Measurements from ENCODE around the gene DND1.
"Not testable (repeated sequence)": the region's sequence is repeated elsewhere in the genome, so short reads cannot be mapped to it uniquely, and the experiment has no call there.

Gene DND1

DNA sequence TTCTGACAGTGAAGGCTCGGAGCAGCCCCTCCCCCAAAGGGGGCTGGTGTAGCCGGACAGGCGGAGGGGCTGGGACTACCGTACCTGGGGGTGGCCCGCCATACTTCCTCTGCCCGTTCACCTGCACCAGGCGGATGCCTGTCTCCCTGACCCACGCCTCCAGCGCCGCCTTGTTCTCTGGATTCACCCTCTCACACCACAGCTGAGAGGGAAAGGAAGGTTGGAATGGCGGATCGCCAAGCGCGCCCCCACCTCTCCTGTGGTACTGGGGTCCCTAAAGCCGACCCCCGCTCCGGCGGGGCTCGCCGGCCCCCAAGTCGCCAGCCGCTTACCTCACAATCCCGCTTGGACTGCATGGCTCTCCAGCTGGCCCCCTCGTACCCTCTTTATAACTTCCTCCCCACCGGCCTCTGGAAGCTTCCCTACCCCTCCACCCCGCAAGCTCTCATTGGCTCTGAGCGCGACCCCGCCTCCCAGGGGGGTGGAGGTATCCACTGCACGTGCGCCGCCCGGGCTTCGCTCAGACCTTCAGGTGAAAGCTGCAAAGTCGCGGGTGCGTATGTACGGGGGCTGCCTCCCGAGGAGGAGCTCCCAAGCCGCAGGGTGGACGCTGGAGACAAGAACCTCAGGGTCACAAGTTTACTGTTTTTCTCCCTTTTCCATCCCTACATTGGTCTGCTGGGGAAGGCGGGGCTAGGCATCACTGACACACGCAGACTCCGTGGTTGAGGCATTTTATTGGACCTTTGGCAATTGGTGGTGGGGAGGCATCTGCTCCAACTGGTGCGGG, at the start of gene DND1:
Gene DND1 (minus strand): TSS at position 390 of the 790 bp plus-strand sequence. CDS start 34 bp downstream, at position 356.
- DNase-seq, result no peak

DNA sequence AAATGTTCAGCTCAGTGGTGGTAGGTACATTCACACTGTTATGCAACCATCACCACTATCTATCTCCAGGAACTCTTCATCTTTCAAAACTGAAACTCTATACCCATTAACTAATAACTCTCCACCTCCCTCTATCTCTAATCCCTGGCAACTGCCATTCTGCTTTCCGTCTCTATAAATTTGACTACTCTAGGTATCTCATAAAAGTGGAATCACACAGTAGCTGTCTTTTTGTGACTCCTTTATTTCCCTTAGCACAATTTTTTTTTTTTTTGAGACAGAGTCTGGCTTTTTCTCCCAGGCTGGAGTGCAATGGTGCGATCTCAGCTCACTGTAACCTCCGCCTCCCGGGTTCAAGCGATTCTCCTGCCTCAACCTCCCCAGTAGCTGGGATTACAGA, 48.0 kb upstream of the DND1 start:
- DNase-seq, result not testable (repeated sequence)

DNA sequence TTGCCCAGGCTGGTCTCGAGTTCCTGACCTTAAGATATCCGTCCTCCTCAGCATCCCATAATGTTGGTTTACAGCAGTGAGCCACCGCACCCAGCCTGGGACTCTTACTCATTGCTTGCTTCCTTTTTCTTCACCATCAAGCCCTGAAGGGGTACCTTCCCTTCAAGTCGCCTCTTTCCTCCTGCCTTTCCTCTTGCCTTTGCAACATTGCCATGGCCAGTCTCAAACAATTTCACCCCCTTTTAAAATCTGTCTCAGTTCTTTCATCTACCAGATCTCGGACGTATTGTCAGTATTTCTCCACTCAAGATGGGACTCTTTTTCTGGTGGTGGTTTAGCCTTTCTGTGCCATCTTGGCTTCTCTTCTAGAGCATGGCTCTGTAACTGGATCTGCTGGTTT, 47.4 kb upstream of the DND1 start:
- DNase-seq, result not testable (repeated sequence)

DNA sequence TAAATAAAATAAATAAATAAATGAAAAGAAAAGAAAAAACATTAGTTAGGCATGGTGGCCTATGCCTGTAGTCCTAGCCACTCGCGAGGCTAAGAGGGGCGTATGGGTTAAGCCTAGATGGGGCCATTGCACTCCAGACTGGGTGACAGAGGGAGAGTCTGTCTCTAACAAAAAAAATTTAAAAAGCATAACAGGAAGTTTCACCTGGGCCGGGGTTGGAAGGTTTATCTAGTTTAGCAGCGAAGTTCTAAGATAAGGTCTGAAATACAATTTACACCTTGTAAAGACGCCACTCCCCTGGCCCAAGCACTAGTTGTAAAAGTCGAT, 44.9 kb upstream of the DND1 start:
- no peak for DNase-seq

DNA sequence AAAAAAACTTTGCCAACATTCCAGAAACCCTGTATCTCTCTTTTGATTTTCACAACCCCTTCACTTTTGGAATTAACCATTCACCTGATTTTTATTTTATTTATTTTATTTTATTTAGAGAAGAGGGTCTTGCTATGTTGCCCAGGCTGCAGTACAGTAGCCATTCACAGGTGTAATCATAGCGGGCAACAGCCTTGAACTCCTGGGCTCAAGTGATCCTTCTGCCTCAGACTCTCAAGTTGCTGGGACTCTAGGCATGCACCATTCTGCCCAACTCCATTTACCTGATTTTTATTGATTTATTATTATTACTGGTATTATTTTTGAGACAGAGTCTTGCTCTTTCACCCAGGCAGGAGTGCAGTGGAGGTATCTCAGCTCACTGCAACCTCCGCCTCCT, 42.9 kb upstream of the DND1 start:
- not testable (repeated sequence) for DNase-seq

DNA sequence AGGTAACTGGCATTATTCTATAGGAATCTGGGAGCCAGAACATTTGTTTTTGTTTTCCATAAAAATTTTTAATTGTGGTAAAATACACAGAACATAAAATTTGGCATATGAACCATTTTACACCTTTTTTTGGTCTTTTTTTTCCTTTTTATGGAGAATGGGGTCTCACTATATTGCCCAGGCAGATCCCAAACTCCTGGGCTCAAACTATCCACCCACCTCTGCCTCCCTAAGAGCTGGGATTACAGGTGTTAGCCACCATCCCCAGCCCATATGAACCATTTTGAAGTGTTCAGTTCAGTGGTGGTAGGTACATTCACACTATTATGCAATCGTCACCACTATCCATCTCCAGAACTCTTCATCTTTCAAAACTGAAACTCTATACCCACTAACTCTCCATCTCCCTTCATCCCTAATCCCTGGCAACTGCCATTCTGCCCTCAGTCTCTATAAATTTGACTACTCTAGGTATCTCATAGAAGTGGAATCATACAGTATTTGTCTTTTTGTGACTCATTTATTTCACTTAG, 40.3 kb upstream of the DND1 start:
- DNase-seq, result no peak

DNA sequence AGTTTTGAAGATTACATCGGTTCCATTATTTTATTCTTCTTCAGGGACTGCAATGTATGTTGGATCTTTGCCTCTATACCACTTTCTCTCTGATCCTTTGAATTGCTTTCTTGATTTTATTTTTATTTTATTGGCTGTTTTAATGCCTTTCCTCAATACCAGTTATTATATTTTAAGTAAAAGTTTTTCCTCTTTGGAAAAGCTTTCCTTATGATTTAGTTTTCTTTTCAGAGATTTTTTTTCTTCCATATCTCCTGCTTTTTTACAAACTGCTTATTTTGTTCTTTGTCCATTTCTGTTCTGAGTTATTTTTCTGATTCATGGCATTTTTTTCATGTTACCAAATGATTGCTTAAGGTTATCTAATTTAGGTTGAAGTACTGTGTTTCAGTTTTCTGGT, 38.4 kb upstream of the DND1 start:
- DNase-seq, result no peak

DNA sequence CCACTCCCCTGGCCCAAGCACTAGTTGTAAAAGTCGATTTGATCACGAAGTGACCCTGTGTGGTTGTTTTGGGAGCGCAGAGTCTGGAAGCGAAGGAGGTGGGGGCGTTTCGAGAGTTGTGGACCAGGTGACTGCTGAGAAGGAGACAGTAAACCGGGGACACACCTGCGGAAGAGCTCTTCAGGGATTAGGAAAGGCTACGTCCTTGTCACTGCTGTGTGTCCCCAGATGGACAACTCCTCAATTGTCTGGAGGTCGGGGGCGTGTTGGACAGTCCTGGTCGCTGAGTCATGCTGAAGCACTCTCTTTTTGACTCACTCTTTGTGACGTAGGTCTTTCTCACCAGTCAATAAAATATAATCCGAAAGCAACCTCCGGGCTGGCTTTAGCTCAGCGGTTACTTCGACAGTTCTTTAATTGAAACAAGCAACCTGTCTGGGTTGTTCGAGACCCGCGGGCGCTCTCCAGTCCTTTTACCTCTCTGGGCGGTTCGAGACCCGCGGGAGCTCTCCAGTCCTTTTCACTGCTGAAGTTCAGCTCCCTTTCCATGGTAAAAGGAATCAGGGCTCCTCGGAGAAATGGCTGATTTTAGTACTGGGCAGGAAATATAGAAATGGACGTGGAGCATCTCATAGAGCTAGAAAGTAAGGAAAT, 37.6 kb upstream of the DND1 start:
- peak; percentile 78 for DNase-seq

DNA sequence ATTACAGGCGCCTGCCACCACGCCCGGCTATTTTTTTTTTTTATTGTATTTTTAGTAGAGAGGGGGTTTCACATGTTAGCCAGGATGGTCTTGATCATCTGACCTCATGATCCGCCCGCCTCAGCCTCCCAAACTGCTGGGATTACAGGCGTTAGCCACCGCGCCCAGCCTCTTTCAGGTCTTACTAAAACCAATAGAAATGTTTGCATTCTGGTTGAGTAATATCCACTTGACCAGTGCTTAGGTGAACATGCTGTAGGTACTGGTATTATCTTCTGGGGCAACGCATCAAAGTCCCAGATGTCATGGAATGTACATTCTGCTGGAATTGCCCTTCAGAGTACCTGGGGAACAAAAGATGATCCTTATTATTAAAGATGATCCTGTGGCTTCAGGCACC, 35.4 kb upstream of the DND1 start:
- not testable (repeated sequence) for DNase-seq

DNA sequence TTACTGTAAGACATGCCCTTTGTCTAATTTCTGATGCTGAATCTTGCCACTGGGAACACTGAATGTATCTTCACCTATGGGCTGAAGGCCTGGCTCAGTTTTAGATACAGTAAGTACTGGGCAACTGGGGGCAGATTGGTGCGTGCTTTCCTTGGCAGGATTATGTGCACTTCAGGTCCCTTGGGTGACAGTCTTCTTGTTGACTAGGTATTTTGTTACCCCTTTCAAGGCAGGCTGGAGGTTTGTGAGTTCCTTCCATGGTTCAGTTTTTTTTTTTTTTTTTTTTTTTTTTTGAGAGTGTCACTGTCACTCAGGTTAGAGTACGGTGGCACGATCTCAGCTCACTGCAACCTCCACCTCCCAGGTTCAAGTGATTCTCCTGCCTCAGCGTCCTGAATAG, 34.4 kb upstream of the DND1 start:
- no peak for DNase-seq

DNA sequence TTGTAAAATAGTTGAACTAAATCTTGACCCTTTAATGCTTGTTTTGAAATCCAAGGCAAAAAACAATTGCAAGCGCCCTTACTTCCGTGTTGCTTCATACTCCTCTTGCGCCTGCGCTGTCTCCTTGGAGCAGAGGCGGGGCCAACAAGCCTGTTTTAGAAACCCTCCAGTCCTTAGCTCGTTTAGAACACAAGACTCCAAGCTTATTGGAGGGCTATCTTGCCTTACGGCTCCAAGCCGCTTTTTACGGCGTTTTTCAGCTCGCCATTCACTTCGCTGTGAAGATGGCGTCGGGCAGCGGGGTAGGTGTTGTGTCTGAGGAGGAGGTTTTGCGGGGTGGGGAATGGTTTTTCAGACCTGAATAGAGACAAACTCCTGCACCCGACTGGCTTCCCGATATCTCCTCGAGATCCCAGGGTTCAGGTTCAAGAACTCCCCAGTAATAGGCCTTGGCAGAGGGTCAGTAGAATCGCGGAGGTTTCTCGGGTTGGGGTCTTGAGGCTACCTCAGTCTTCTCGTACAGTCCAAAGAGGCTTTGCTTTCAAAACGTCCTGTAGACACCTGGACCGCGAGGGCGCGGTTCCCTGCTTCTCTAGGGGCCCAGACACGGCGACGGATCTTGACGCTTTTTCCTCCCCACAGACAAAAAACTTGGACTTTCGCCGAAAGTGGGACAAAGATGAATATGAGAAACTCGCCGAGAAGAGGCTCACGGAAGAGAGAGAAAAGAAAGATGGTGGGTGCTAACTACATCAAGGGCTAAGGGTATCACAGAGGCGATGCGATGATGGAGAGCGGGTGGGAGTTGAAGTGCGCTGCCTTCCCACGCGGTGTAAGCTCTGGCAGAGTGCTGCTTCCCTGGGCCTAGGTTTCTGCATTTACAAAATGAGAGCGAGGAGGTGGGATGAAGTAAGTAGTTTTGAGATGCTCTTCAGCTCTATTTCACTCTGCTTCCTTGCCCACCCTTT, 27.1 kb upstream of the DND1 start, which contains the start of gene ZMAT2:
Gene ZMAT2 (plus strand): TSS at position 271 of the 968 bp plus-strand sequence. CDS start 14 bp downstream, at position 285.
- peak; percentile 81 for DNase-seq

DNA sequence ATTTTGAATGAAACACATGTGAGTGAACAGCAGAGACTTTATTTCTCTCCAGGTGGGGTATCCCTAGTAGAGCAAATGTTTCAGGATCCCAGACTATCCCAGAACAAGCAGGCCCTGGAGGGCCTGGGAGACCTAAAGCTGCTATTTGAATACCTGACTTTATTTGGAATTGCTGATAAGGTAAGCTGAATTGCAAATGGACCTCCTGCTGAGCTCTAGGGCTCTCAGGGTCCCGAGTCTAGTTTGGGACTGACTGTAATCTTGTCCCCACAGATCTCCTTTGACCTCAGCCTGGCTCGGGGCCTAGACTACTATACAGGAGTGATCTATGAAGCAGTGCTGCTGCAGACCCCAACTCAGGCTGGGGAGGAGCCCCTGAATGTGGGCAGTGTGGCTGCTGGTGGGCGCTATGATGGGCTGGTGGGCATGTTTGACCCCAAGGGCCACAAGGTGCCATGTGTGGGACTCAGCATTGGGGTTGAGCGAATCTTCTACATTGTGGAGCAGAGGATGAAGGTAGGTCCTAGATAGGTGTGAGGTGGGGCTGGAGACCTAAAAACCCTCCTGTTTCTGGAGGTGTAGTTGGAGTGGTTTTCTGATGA, 23.6 kb upstream of the DND1 start:
- no peak for DNase-seq

DNA sequence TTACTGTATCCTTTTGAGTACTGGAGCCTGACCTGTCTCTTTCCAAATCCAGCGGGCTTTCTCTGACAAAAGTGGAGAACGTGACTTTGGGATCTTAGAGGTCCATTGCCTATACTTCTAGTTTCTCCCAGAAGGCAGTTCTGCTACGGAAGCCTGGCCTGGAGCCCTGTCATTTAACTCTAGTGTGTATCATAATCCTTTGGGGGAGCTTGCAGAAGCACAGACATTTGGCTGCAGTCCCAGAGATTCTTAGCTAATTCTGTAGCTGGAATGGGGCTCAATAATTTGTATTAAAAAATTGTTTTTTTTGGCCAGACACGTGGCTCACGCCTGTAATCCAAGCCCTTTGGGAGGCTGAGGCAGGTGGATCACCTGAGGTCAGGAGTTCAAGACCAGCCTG, 20.9 kb upstream of the DND1 start:
- no peak for DNase-seq

DNA sequence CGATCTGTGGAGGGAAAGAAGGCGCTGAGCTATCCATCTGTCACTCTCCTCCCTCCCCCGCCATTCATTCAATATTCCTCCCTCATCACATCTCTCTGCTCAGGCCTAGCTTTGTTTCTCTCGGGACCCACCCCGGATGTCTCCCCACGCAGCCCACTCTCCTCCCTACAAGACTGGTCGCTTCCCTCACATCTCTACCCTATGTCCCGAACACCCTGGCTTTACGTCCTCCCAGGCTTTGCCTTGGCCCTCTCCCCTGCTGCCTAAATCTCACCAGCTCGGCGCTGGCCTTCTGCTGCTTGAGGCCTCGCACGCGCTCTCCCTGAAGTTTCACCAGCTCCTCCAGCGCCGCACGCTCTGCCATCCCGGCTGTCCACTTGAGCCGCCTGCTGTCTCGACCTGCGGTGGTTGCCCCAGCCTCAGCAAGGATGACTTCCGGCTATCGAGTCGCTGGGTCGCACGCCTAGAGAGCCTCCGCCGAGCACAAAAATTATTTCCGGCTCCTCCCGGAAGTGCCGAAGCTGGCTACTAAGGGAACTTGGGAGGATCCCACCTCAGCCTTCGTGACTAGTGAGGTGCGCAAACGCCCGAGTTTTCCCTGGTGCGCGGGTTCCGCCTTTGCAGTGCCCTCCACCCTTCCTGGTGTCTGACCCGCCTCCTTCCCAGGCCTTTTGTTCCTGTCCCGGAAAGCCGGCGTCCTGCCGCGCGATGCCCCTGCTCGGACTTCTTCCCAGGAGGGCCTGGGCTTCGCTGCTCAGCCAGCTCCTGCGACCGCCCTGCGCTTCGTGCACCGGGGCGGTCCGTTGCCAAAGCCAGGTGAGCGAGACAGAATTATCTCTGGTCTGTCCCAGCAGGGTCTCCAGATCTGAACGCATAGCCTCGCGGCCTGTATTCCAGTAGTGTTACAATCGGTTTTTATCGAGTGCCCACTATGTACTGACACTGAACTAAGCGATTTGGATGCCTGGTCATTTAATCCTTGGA, 17.9 kb upstream of the DND1 start, which contains the start of the genes HARS1 and HARS2:
Gene HARS1 (minus strand): TSS at position 430 of the 984 bp plus-strand sequence. CDS start 66 bp downstream, at position 364.
Gene HARS2 (plus strand): TSS at position 515 of the 984 bp plus-strand sequence. CDS start 194 bp downstream, at position 709.
- DNase-seq, result peak; percentile 65

DNA sequence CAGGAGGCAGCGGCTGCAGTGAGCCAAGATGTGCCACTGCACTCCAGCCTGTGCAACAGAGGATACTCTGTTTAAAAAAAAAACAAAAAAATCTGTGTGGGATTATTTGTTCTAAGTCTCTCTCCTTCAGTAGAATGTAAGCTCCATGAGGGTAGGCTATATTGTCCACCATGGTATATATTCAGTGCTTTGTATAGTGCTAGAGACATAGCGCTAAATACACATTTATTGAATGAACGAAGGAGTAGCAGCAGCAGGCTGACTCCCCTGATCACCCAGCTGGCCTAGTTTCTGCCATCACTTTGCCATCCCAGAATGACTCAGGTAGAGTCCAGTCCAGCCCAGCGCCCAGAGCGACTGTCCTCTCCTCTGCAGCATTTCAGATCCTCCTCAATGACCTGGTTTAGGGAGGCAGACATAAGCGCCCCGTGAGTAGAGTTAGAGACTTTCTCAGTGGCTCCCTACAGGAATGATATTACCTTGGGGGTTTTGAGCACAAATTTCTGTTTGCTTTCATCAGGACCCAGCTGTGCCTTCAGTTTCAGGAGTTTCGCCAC, 17.1 kb upstream of the DND1 start:
- DNase-seq, result no peak

DNA sequence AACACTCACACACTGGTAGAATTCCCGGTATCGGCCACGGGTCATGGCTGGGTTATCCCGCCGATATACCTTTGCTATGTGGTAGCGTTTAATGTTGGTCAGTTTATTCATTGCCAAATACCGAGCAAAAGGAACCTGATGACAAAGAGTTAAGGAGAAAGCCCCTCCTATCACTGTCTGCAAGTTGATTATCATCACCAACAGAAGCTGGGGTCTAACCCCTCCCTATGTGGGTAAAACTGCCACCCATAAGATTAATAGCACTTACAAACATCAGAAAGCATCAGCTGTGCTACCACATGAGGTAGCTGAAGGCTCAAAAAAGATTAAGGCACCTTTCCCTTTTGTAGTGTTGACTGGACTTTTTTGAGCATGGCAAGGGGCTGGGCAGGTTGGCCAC, 5.6 kb upstream of the DND1 start:
- DNase-seq, result no peak

DNA sequence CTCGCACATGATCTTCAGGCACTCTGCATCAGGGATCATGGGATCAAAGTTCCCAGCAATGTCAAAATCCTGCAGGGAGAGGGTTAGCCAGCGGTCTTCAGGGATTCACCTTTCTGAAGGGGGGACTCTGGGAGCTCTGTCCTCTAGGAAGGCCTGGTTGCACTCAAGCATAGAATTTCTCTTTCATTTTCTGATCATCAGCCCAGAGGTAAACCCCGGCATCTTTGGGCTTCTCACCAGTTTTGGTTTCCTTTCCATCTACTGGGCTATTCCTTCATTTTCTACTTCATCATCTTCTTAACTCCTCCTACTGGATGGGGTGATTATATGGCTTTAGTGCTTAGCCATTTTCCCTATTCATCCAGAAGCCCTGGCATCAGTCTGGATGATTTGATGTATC, 4.6 kb upstream of the DND1 start:
- DNase-seq, result no peak

DNA sequence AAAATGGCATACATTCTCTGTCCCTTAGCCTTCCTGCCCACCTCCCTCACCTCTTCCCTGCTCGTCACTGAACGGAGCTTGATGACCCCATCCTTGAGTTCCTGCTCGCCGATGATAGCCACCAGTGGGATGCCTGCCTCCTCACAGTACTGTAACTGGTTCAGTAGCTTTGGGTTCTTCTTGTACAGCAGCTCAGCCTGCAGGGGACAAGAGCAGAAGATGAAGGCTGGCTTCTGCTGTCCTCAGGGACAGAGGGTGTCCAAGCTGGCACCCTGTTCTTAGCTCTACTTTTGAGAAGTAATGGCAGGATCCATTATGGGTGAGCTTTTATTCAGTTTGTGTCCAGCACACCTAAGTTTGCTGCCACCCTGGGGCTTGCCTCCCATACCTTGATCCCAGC, 1.3 kb upstream of the DND1 start:
- no peak for DNase-seq

DNA sequence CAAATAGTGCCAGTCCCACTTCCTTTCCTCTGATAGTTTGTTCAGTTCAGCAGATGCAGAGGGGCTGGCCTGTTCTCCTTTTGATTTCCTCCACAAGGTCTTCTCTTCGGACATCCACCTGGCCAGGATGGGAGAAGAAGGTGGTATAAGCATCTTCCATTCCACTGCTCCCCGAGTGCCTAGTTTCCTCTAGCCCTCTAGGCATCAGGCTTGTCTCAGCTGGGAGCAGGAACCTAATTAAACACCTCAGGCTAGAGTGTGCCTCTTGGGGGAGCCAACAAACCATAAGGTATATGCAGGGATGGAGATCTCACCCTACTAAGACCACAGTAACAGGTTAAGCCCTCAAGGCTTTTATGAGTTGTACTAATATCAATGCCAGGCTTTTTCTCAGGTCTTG, 835 bp upstream of the DND1 start:
- DNase-seq, result no peak

DNA sequence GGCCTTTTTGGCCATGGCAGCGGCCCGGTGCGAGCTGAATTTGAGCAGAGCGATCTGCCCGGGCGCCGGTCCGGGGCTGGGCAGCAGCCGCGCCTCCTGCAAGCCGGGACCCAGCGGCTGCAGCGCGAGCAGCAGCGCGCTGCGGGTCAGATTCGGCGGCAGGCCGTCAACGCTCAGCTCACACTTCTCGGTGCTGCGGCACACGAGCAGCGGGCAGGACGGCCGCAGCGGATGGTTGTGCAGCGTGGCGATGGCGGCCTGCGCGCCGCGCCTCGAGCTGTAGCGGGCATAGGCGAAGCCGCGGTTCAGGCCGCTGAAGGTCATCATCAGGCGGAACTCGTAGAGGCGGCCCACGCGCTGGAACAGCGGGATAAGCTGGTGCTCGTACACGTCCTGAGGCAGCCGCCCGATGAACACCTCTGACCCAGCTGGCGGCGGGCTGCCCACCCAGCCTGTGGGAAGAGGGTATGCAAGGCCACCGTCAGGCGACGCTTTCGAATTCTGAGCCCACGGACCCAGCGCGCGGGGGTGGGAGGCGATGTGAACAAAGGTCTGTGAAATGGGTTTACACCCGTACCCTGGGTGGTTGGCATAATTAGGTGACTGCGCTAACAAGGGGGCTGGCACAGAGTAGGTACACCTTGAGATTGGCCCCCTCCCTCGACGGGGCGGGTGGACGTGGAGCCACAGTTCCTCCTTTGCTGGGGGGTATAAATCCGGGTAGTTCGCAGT, 755 bp downstream of the DND1 start:
- no peak for DNase-seq
